Stimulated activated CD8-positive, alpha-beta memory T cell treated with anti-CD3 and anti-CD28 coated beads, Interleukin-7, amount 100 ng/mL, for 1 hour (primary cell): Measurements from ENCODE around the gene DCLK2.

Experiments
- DNase-seq, 2 donors: peaks; one replicate each; pipeline ENCODE4 v3.0.0-alpha.2; 2020; ENCODE audit warnings: low read depth in 2 of 2

The DCLK2 gene

GRCh38 chr4:150069353-150069752 lies 8.9 kb upstream of the DCLK2 start:
- DNase-seq = no peak

- no peak for DNase-seq
These were observed 7.6 kb upstream of the DCLK2 start for GRCh38 chr4:150070464-150071170.

- no peak for DNase-seq
These were observed 5.8 kb upstream of the DCLK2 start for GRCh38 chr4:150072471-150072870.

GRCh38 chr4:150072906-150073714 lies 5.1 kb upstream of the DCLK2 start:
- no peak for DNase-seq

GRCh38 chr4:150074064-150074463 lies 4.2 kb upstream of the DCLK2 start:
- no peak for DNase-seq

GRCh38 chr4:150078579-150079080 lies 385 bp downstream of the DCLK2 start:
- no peak for DNase-seq

GRCh38 chr4:150079081-150079581 lies 886 bp downstream of the DCLK2 start:
- no peak for DNase-seq

- DNase-seq = no peak
These were observed 2.1 kb downstream of the DCLK2 start for GRCh38 chr4:150080337-150080736.

- no peak for DNase-seq
These were observed 2.6 kb downstream of the DCLK2 start for GRCh38 chr4:150080875-150081274.

- no peak for DNase-seq
These were observed 4.0 kb downstream of the DCLK2 start for GRCh38 chr4:150082241-150082640.

- no peak for DNase-seq
These were observed 8.8 kb downstream of the DCLK2 start for GRCh38 chr4:150087006-150087405.

GRCh38 chr4:150089732-150090131 lies 11.5 kb downstream of the DCLK2 start:
- no peak for DNase-seq

- no peak for DNase-seq
These were observed 12.6 kb downstream of the DCLK2 start for GRCh38 chr4:150090836-150091235.

GRCh38 chr4:150094676-150095075 lies 16.4 kb downstream of the DCLK2 start:
- DNase-seq = no peak

- DNase-seq = no peak
These were observed 18.4 kb downstream of the DCLK2 start for GRCh38 chr4:150096625-150097024.

- DNase-seq = no peak
These were observed 20.0 kb downstream of the DCLK2 start for GRCh38 chr4:150098214-150098613.

GRCh38 chr4:150104404-150105027 lies 26.3 kb downstream of the DCLK2 start:
- DNase-seq = no peak

- DNase-seq = no peak
These were observed 28.6 kb downstream of the DCLK2 start for GRCh38 chr4:150106886-150107285.

- DNase-seq = no peak
These were observed 30.4 kb downstream of the DCLK2 start for GRCh38 chr4:150108691-150109090.

- no peak for DNase-seq
These were observed 36.4 kb downstream of the DCLK2 start for GRCh38 chr4:150114641-150115040.

GRCh38 chr4:150115851-150116250 lies 37.6 kb downstream of the DCLK2 start:
- DNase-seq = no peak

- DNase-seq = no peak
These were observed 38.3 kb downstream of the DCLK2 start for GRCh38 chr4:150116506-150116905.
